Tibial nerve (tissue), 4 donors: ENCODE results near the gene SGSM1.

Experiments
- EP300 ChIP-seq, 2 donors: sonication (generic); formaldehyde crosslinking; IDR thresholded peaks; one replicate each; pipeline ENCODE4 v1.6.1; 2017; ENCODE audit warnings: antibody characterized with exemption in 2 of 2, mild to moderate bottlenecking in 1 of 2
- TF ChIP-seq, protein P1 (sequence below), 5 experiments: fragments of 200-600 bp in 3 of 5; fragments of 450-650 bp in 2 of 5; sonication (generic) in 3 of 5; IDR thresholded peaks; one replicate each; pipeline ENCODE4 v1.5.1; 2016 to 2019; ENCODE audit warnings: antibody characterized with exemption in 5 of 5, mild to moderate bottlenecking in 3 of 5, moderate library complexity in 2 of 5

GRCh38 chr22:24952837-24953383 is 146.9 kb downstream of the SGSM1 start:
- TF ChIP-seq, protein P1, sequence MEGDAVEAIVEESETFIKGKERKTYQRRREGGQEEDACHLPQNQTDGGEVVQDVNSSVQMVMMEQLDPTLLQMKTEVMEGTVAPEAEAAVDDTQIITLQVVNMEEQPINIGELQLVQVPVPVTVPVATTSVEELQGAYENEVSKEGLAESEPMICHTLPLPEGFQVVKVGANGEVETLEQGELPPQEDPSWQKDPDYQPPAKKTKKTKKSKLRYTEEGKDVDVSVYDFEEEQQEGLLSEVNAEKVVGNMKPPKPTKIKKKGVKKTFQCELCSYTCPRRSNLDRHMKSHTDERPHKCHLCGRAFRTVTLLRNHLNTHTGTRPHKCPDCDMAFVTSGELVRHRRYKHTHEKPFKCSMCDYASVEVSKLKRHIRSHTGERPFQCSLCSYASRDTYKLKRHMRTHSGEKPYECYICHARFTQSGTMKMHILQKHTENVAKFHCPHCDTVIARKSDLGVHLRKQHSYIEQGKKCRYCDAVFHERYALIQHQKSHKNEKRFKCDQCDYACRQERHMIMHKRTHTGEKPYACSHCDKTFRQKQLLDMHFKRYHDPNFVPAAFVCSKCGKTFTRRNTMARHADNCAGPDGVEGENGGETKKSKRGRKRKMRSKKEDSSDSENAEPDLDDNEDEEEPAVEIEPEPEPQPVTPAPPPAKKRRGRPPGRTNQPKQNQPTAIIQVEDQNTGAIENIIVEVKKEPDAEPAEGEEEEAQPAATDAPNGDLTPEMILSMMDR (IDR thresholded peaks at IDR 0.05), result no peak
- TF ChIP-seq EP300 (IDR thresholded peaks at IDR 0.05), result peak in 1 of 2 donors; percentile 15
